Right ventricle myocardium inferior (tissue), 1 donor: Measurements from ENCODE around the gene PTF1A. TPM values are rescaled to one million over a fixed set of nuclear protein-coding genes. Genes with fewer than 3 reads are reported as not detected.
"Not testable (repeated sequence)": the region's sequence is repeated elsewhere in the genome, so short reads cannot be mapped to it uniquely, and the experiment has no call there.

Experiments
- ATAC-seq: fragments of 200-7000 bp; cut with Tn5 transposase; one replicate; pipeline ENCODE4 v1.9.1; 2020; ENCODE audit warnings: mild to moderate bottlenecking, moderate library complexity
- DNase-seq: peaks from one replicate; pipeline ENCODE4 v3.0.0; 2021; ENCODE audit errors: missing footprints
- intact Hi-C: fragments of 100-400 bp; cut with DNase I; formaldehyde crosslinking; loops from one replicate; pipeline ENCODE4 v1.11.0; 2022
- total RNA-seq: library from RNA; stranded (reverse); fragmentation: NEBNext Ultra II Directional; extraction: Animal tissue kit (Norgen Biotek cat#: 25700); gene quantifications from one replicate; pipeline ENCODE4 v1.2.1, GENCODE V29; 2021
- donor health status: DM: no; HTN: yes; CAD: no; lungs with severe emphysema.

The PTF1A gene
- total RNA-seq, 1 donor from 2014 or later, result not detected

DNA sequence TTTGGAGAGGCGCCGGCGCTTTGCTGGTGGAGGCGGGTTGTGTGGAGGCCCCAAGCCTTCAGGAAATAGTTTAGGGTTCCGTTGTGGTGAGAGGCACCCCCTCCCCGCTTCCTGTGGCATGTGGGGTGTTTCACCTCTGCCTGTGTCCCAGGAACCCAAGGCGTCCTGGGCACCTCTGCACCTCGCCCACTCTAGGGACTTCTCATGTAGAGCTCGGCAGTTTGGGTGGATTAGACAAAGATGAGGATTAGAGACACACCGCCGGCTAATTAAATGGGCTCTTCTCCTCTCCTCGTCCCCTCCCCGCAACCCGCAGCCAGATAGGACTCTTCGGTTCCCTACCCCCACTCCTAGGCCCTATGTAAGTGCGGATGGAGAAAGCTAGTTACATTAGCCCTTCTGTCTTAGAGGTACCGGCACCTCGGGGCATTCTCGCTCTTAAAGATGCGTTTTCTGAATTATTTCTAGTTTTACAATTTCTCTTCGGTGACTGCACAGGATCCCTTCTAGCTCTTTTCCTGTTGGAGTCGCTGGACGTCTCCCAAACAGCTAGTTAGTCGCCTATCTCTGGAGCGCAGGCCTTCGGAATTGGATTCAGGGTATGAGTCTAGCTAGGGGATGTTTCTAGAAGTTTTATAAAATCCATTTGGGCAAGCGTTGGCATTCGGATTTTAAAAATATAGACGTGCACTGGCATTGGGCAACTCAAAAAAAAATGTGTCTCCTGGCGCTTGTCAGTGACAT lies 7.8 kb downstream of the PTF1A start:
- intact Hi-C loops, result no loop called here
- ATAC-seq, result no peak
- DNase-seq, result no peak

DNA sequence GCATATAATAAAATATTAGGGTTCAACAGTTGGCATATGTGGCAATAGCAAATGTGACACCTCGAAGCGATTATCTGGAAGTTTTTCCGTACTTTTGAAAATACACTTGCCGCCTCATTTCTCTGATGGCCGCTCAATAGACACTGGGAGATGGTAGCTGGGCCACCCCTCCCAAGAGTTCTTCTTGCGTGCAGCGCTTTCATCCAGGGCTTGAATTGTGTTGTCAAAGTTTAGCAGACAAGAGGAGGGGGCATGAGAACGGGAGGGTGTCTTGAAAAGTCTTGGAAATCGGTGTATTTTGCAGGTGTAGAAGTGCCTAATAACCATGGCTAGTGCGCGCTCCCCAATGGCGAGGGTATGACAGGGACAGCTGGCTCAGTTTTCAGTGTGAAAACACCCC lies 8.5 kb downstream of the PTF1A start:
- DNase-seq, result no peak
- ATAC-seq, result no peak
- intact Hi-C loops, result no loop called here

DNA sequence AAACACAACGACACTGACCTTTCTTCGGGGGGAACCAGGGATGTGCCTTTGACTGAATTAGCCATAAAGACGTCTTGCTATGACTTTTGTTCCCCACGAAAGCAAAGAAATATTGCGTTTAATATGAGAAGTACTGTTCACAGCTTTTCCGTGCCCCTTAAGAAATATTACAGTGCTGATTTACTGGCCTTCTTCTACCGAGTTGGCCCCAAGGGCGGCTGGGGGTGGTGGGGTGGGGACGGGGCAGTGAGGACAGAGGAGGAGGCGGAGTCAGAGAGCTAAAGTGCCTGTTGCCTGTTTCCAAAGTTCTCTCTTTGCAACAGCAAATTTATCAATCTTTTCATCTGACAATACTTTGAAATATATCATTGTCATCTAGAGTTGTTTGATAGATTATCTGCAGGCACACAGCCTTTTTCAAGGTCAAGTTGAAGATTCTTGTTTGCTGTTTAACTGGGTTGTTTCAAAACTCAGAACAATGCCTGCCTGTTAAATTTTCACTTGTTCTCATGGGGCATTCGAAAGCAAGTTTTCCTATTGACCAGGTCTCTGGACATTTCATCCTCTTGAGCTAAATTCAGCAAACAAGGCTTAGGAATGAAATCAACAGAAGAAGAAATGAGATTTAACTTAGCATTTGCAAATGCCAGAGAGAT lies 9.0 kb downstream of the PTF1A start:
- ATAC-seq, result no peak
- DNase-seq, result no peak
- intact Hi-C loops, result no loop called here

DNA sequence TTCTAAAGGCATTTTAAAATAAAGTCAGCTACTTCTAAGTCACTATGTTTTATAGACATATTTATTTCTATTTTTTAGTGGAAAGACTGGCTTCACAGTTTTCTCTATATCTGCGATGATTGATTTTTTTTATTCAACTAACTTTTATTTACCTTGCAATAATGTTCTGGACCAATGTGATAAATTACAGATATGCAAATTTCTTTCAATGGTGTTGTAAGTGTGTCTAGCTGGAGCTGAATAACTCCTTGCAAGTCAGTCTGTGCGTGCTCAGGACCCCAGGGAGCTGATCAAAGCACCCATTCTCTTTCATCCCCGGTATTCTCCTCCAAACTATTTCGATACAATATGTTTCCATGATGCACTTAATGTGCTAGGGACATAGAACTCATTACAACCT lies 9.7 kb downstream of the PTF1A start:
- DNase-seq, result no peak
- intact Hi-C loops, result no loop called here

DNA sequence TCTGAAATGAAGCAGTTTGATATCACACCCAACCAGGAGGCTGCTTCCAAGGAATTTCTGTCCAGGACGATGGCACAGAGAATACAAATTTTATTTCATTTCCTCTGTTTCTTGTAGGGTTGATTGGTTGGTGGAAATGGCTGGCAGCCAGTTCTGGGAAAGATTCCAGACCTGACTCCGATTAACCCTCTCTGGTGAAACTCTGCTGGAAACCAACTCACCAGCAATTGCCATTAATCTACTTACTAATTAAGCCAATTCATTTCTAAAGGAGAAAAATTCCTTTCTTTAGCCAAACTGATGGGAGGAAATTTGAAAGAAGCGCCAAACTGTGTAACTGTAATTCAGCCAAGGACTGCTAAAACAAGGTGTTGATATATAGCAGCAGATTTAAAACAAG lies 10.7 kb downstream of the PTF1A start:
- intact Hi-C loops, result no loop called here
- no peak for DNase-seq
- ATAC-seq, result no peak

More for the DNA sequence above, 9.7 kb downstream of the PTF1A start:
- no peak for ATAC-seq

DNA sequence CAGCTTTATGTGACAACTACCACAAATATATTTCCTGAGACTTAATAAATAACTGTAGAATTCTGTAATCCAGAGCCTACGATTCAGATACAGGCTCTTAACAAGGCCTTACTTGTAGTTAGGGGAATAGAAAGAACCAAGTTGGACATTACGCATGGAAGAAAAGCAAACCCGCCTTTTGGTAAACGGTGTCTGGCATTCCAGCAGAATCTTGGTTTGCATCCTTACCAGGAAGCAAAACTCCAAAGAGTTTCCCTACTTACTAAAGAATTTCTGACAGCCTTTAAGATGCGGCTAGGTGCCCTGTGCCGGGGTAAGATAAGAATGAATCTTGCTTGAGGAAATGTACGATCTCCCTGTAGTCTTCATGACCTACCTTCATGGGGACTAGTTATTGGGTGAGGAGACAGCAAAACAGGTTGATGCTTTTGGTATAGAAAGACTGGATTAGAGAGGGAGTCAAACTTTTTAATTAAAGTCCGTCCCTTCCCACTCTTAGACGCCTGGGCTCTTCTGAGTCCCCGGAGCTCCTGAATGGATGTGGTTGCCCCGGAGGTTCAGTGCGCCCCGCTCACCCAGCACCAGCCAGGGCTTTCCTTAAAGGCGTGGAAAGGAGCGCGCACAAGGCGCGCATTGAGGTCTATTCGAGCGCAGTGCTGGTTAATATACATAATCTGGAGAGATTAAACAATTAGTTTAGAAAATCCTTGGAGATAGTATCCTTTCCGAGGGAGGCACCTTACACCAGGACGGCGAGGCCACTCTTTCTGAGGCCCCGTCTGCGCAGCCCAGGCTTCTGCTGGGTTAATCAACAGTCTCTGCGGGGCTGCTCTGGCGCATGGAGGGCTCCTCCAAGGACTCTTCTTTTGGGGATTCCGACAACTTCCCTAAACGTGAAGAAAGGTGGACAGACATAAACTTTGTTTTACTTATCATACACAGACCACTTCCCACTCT lies 11.5 kb downstream of the PTF1A start:
- no peak for ATAC-seq
- intact Hi-C loops, result no loop called here
- no peak for DNase-seq

DNA sequence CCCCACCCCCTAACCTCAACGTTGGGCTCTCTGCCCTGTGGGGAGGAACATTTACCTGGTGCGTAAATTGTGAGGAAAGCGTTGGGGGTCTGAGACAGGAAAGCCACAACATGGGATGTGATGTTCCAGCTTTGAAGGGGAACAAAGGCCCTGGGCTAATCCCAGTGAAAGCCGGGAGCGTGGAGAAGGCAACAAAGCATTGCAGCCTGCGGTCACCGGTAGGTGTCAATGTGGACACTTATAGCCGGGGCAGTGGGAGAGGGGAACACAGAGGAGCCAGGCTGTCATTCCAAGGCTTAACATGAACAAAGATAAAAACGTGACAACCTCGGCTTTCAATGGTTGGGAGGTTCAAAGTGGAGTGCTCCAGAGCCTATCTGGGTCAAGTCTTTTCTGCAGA lies 12.7 kb downstream of the PTF1A start:
- intact Hi-C loops, result no loop called here
- ATAC-seq, result no peak
- no peak for DNase-seq

DNA sequence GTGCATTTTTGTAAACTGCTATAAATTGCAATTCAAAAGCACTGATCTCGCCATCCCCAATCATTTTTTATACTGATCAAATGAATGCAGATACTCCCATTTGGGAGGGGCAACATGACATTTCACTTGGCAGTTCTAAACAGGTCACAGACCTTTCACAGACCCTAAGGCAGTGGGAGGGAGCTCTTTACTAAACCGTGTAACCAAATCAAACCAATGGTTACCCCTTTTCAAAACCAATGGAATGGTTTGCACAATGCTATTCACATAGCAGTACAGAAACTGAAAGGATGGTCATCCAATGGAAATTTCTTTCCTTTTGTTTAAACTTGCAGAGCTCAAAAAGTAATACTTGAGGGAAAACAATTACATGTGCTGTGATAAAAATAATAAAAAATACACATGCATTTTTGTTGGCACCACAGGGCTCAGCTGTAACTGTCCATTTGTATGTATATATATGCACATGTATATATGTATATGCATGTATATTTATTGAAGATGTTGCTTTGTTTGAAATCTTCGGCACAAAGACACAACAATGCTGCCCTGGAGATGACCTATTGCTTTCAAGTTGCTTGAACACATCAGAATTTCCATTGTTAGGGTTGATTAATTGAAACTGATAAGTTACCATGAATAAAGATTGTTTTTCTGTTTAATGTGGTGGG lies 14.0 kb downstream of the PTF1A start:
- DNase-seq, result no peak
- ATAC-seq, result no peak
- intact Hi-C loops, result no loop called here

DNA sequence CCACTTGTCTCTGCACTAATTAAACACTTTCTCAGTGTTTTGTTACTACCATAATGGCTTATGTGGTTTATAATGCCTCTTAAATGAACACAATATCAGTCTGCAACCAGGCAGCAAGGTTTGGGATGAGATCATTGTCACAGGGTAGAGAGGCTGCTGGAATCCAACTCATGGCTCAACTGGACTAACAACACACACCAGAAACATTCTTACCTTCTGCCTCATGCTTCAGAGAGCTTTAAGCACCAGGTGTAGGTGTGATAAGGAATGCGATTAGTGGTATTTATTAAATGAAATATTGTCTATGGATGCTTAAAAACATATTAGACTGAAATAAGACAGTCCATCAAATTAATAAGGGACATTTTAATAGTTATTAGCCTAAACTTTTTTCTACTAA lies 25.4 kb downstream of the PTF1A start:
- intact Hi-C loops, result no loop called here
- no peak for ATAC-seq
- no peak for DNase-seq

DNA sequence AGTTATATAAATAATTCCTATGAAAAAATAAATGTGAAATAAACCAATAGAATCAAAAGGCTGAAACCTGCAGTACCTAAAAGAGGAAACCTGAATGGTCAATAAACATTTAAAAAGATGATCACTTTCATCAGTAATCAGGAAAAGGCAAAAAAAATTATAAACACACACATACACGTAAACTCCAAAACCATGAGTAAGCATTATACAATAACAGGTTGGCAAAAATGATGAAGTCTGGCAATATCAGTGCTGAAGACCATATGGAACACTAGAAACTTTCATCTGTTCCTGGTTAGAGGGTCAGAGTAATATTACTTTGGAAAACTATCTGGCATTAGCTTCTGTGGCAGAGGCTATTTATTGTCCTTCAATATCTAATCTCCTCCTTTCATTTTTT lies 38.5 kb downstream of the PTF1A start:
- intact Hi-C loops, result no loop called here
- ATAC-seq, result no peak
- DNase-seq, result no peak

DNA sequence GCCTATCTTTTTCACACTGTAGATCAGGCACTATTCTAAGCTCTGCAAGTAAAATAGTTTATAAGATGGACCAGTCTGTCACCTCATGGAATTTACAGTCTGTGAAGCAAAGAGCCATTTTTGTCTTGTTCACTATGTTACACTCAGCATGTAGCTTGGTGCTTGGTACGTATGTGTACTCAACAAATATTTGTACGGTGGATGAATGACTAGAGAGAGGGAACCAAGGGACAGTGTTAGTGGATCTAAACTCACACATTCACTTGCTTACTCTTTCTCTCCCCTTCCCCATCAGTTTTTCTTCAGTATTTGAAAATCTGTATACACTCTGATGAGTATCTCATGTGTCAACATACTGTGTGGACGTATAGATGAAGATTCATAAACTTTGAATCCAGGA lies 45.9 kb downstream of the PTF1A start:
- DNase-seq (no peak), ATAC-seq (no peak)
- intact Hi-C loops, result no loop called here

DNA sequence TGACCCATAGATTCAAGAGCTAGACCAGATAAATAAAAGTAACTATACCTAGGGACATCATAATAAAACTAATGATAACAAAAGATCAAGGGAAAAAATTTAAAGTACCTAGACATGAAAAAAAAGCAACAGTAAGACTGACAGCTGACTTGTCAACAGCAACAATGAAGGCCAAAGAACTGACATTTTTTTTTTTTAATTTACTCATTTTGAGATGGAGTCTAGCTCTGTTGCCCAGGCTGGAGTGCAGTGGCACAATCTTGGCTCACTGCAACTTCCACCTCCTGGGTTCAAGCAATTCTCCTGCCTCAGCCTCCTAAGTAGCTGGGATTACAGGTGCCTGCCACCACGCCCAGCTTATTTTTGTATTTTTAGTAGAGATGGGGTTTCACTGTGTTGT lies 49.7 kb downstream of the PTF1A start:
- ATAC-seq, DNase-seq, intact Hi-C loops: not testable (repeated sequence)

Other genes starting within 250 kb of the PTF1A start
- 171 TPM for gene MSRB2, start 96.7 kb upstream of the PTF1A start, total RNA-seq
- 0.51 TPM for gene C10orf67, start 152.5 kb downstream of the PTF1A start, total RNA-seq
- 13.3 TPM for gene OTUD1, start 246.8 kb downstream of the PTF1A start, total RNA-seq